HepG2 (cell line): ENCODE results near the gene RAP1A. TPM values are rescaled to one million over a fixed set of nuclear protein-coding genes. Genes with fewer than 3 reads are reported as not detected.
A peak's percentile ranks its signal among the peaks of the same experiment; 100 is the strongest.

ENCODE experiments used
- AKNA ChIP-seq: sonication (generic); formaldehyde crosslinking; IDR thresholded peaks from 2 replicates; pipeline ENCODE4 v1.4.0; 2020; ENCODE audit warnings: missing genetic modification reagents, borderline replicate concordance
- CEBPB ChIP-seq: IDR thresholded peaks from 2 replicates; pipeline ENCODE4 v1.6.1; 2011; ENCODE audit warnings: low read depth, low read length, improper control_type of control experiment, borderline replicate concordance
- EHMT2 ChIP-seq: fragments of 200-600 bp; sonication (generic); IDR thresholded peaks from 2 replicates; pipeline ENCODE4 v1.7.0; 2017; ENCODE audit warnings: antibody characterized with exemption, low read depth, low read length, borderline replicate concordance
- ISL2 ChIP-seq: sonication (generic); formaldehyde crosslinking; IDR thresholded peaks from 2 replicates; pipeline ENCODE4 v1.5.0; 2020; ENCODE audit warnings: missing genetic modification reagents
- REPIN1 ChIP-seq: sonication (generic); formaldehyde crosslinking; IDR thresholded peaks from 2 replicates; pipeline ENCODE4 v1.8.0; 2022; ENCODE audit warnings: missing genetic modification reagents, low read depth, mild to moderate bottlenecking, borderline replicate concordance
- SIN3B ChIP-seq: fragments of 150-350 bp; IDR thresholded peaks from 2 replicates; pipeline ENCODE4 v1.6.1; 2014; ENCODE audit warnings: low read length
- TRIM22 ChIP-seq: fragments of 450-650 bp; IDR thresholded peaks from 2 replicates; pipeline ENCODE4 v1.6.1; 2017
- TRIM24 ChIP-seq: sonication (generic); formaldehyde crosslinking; IDR thresholded peaks from 2 replicates; pipeline ENCODE4 v1.8.0; 2022; ENCODE audit warnings: mild to moderate bottlenecking, missing genetic modification reagents
- ZMAT3 ChIP-seq: sonication (generic); formaldehyde crosslinking; conservative IDR thresholded peaks from 2 replicates; pipeline ENCODE4 v1.7.0; 2021; ENCODE audit warnings: missing genetic modification reagents
- ZMYM4 ChIP-seq: sonication (generic); formaldehyde crosslinking; IDR thresholded peaks from 2 replicates; pipeline ENCODE4 v1.8.1; 2023; ENCODE audit warnings: mild to moderate bottlenecking, missing genetic modification reagents
- ZNF10 ChIP-seq: sonication (generic); formaldehyde crosslinking; IDR thresholded peaks from 2 replicates; pipeline ENCODE4 v1.4.0; 2020; ENCODE audit warnings: mild to moderate bottlenecking, low read depth, missing genetic modification reagents, borderline replicate concordance
- ZNF18 ChIP-seq: sonication (generic); formaldehyde crosslinking; IDR thresholded peaks from 2 replicates; pipeline ENCODE4 v1.8.0; 2022; ENCODE audit warnings: mild to moderate bottlenecking, missing genetic modification reagents; ENCODE audit not compliant: insufficient replicate concordance
- ZNF468 ChIP-seq: sonication (generic); formaldehyde crosslinking; IDR thresholded peaks from 2 replicates; pipeline ENCODE4 v1.8.0; 2022; ENCODE audit warnings: mild to moderate bottlenecking, moderate library complexity, missing genetic modification reagents
- ZNF512 ChIP-seq: sonication (generic); formaldehyde crosslinking; IDR thresholded peaks from 2 replicates; pipeline ENCODE4 v1.4.0; 2020; ENCODE audit warnings: mild to moderate bottlenecking, missing genetic modification reagents
- ZNF652 ChIP-seq: IDR thresholded peaks from 2 replicates; pipeline ENCODE4 v1.6.1; 2016; ENCODE audit warnings: low read depth, borderline replicate concordance
- ZNF670 ChIP-seq: sonication (generic); formaldehyde crosslinking; IDR thresholded peaks from 2 replicates; pipeline ENCODE4 v1.8.0; 2022; ENCODE audit warnings: mild to moderate bottlenecking, missing genetic modification reagents, borderline replicate concordance
- ZNF674 ChIP-seq: sonication (generic); formaldehyde crosslinking; IDR thresholded peaks from 2 replicates; pipeline ENCODE4 v1.5.0; 2020; ENCODE audit warnings: low read depth, mild to moderate bottlenecking, missing genetic modification reagents
- ZNF792 ChIP-seq: IDR thresholded peaks from 2 replicates; pipeline ENCODE4 v1.6.1; 2016
- ZSCAN20 ChIP-seq: sonication (generic); formaldehyde crosslinking; IDR thresholded peaks from 2 replicates; pipeline ENCODE4 v1.4.0; 2020; ENCODE audit warnings: missing genetic modification reagents, mild to moderate bottlenecking, borderline replicate concordance
- polyA plus RNA-seq, 8 experiments: library from polyadenylated mRNA; depleted of rRNA in 3 of 8; stranded (reverse) in 7 of 8; unstranded in 1 of 8; fragments of >200 nt; fragmentation: Illumina TruSeq in 4 of 8; extraction: Trizol in 4 of 8; gene quantifications; 2 replicates each; pipeline versions ENCODE4 v1.2.1 to v1.2.3, GENCODE V29; 2011 to 2016; ENCODE audit warnings: low read depth in 4 of 8, missing spikeins in 1 of 8, mixed read lengths in 1 of 8; ENCODE audit not compliant: insufficient read depth in 1 of 8
- total RNA-seq, 5 experiments: library from RNA; depleted of rRNA; stranded (reverse); fragments of >200 nt; fragmentation: Illumina TruSeq; extraction: Trizol; gene quantifications; 2 replicates each; pipeline ENCODE4 v1.2.3, GENCODE V29; 2016; ENCODE audit warnings: low read depth in 1 of 5

Gene RAP1A
- total and polyA plus RNA-seq, 2 of the 13 experiments (the other 11 are each of a cell fraction or from before 2014, with no cell fraction given), result 19.0 to 20.7 TPM

GRCh38 chr1:111755331-111756123, 135.9 kb downstream of the RAP1A start, which contains the start of gene DDX20 (continued):
- TF ChIP-seq ZNF10 (CRISPR knock-in tag) (no peak), TRIM22 (no peak), AKNA (CRISPR knock-in tag) (no peak), ZSCAN20 (no peak), CEBPB (peak; percentile 16; the same call in 1 of the 2 replicates), ZMAT3 (CRISPR knock-in tag) (0 out of 2 replicates have a peak, but pooled peaks have one; percentile 59), ZNF652 (0 out of 2 replicates have a peak, but pooled peaks have one; percentile 29), ZNF674 (peak; percentile 74; the same call in 1 of the 2 replicates), ZNF670 (CRISPR knock-in tag) (peak; percentile 93; the same call in 1 of the 2 replicates), ZNF468 (CRISPR knock-in tag) (no peak), ZNF792 (CRISPR knock-in tag) (0 out of 2 replicates have a peak, but pooled peaks have one; percentile 33), SIN3B (peak; percentile 92), EHMT2 (no peak), ISL2 (CRISPR knock-in tag) (no peak; the same call in 1 of the 2 replicates), ZNF512 (CRISPR knock-in tag) (no peak), REPIN1 (CRISPR knock-in tag) (no peak; the same call in 1 of the 2 replicates), TRIM24 (no peak), ZMYM4 (CRISPR knock-in tag) (peak; percentile 92), ZNF18 (CRISPR knock-in tag) (peak; percentile 17)
